HCT116 (cell line): ENCODE data around the gene PCIF1. TPM values are rescaled to one million over a fixed set of nuclear protein-coding genes. Genes with fewer than 3 reads are reported as not detected.

Source experiments
- ATAC-seq: fragments of 200-7000 bp; cut with Tn5 transposase; 2 replicates; pipeline ENCODE4 v1.9.1; 2020; ENCODE audit warnings: mild to moderate bottlenecking, moderate library complexity
- BruUV-seq: library from RNA; stranded (reverse); fragments of 400-500 nt; replicated peaks from 2 replicates; lab custom pipeline; 2021; lab: Mats Ljungman, UMichigan
- CTCF ChIA-PET: fragments of 300-600 bp; sonication (Branson Sonifier 250); formaldehyde crosslinking; loops from one replicate; lab custom pipeline; 2021; ENCODE audit warnings: antibody characterized with exemption; lab: Charles Lee
- POLR2A ChIA-PET: fragments of 300-600, 350-600 bp; sonication (Branson Sonifier 250); formaldehyde crosslinking; loops from one replicate; lab custom pipeline; 2021; ENCODE audit warnings: antibody characterized with exemption; lab: Charles Lee
- RAD21 ChIA-PET, 2 experiments: fragments of 300-600 bp; sonication (Branson Sonifier 250); formaldehyde crosslinking; loops; one replicate each; lab custom pipeline; 2023; ENCODE audit warnings: low total read pairs in 2 of 2; ENCODE audit not compliant: uncharacterized antibody in 2 of 2, unreplicated experiment in 2 of 2, low non-redundant PET in 1 of 2; lab: Charles Lee
- DNase-seq: peaks from one replicate; pipeline ENCODE4 v3.0.0-alpha.2; 2010; ENCODE audit warnings: low read depth, low spot score
- H2AFZ ChIP-seq: fragments of 200-600 bp; shearing (Covaris generic), sonication (generic); 2 replicates; pipeline ENCODE4 v1.6.1; 2017; ENCODE audit warnings: low read depth, mixed run types, mixed read lengths, antibody characterized with exemption, low read length; ENCODE audit not compliant: poor library complexity, severe bottlenecking
- H3K27ac ChIP-seq: 2 replicates; pipeline ENCODE4 v1.5.1; 2012; ENCODE audit warnings: low read depth, low read length
- H3K27me3 ChIP-seq: fragments of 200-600 bp; sonication (generic); 2 replicates; pipeline ENCODE4 v1.6.1; 2016; ENCODE audit warnings: mixed run types, low read length, mixed read lengths; ENCODE audit not compliant: insufficient read depth
- H3K36me3 ChIP-seq, 2 experiments: fragments of 200-500 bp in 1 of 2; fragments of 200-600 bp in 1 of 2; sonication (Bioruptor generic) in 1 of 2; sonication (generic) in 1 of 2; 2 replicates each; pipeline versions ENCODE4 v1.5.1 to v1.6.1; 2014 to 2016; ENCODE audit warnings: low read length in 2 of 2, inconsistent platforms in 1 of 2, mixed read lengths in 1 of 2, mixed run types in 1 of 2; ENCODE audit not compliant: insufficient read depth in 2 of 2, control insufficient read depth in 1 of 2
- H3K4me1 ChIP-seq, 2 experiments: fragments of 200-600 bp in 1 of 2; sonication (generic) in 1 of 2; 2 replicates each; pipeline versions ENCODE4 v1.5.1 to v1.6.1; 2012 to 2017; ENCODE audit warnings: low read length in 2 of 2, inconsistent platforms in 1 of 2, mild to moderate bottlenecking in 1 of 2, mixed read lengths in 1 of 2, mixed run types in 1 of 2, moderate library complexity in 1 of 2; ENCODE audit not compliant: insufficient read depth in 2 of 2, control insufficient read depth in 1 of 2
- H3K4me2 ChIP-seq: fragments of 200-600 bp; sonication (generic); 2 replicates; pipeline ENCODE4 v1.6.1; 2017; ENCODE audit warnings: mixed run types, low read length, mixed read lengths
- H3K4me3 ChIP-seq, 2 experiments: fragments of 200-600 bp in 1 of 2; sonication (generic) in 1 of 2; replicated peaks in 1 of 2; 2 replicates each; pipeline ENCODE4 v1.5.1; 2011 to 2016; ENCODE audit warnings: low read length in 2 of 2, control low read depth in 1 of 2, low read depth in 1 of 2, mild to moderate bottlenecking in 1 of 2, mixed read lengths in 1 of 2, mixed run types in 1 of 2
- H3K79me2 ChIP-seq: fragments of 200-600 bp; sonication (generic); 2 replicates; pipeline ENCODE4 v1.6.1; 2017; ENCODE audit warnings: mild to moderate bottlenecking, mixed run types, low read length, moderate library complexity, mixed read lengths; ENCODE audit not compliant: insufficient read depth
- H3K9ac ChIP-seq: fragments of 200-600 bp; sonication (generic); 2 replicates; pipeline ENCODE4 v1.6.1; 2016; ENCODE audit warnings: low read length, mixed read lengths
- H3K9me2 ChIP-seq: fragments of 200-600 bp; sonication (generic), shearing (Covaris generic); 2 replicates; pipeline ENCODE4 v1.6.1; 2017; ENCODE audit warnings: mixed run types, mild to moderate bottlenecking, moderate library complexity; ENCODE audit not compliant: insufficient read depth
- H3K9me3 ChIP-seq, 2 experiments: fragments of 200-500 bp in 1 of 2; fragments of 200-600 bp in 1 of 2; sonication (Bioruptor generic) in 1 of 2; sonication (generic) in 1 of 2; 2 replicates each; pipeline ENCODE4 v1.6.1; 2014 to 2017; ENCODE audit warnings: low read length in 2 of 2, mixed read lengths in 2 of 2, inconsistent platforms in 1 of 2, low read depth in 1 of 2, mild to moderate bottlenecking in 1 of 2, mixed run types in 1 of 2, moderate library complexity in 1 of 2; ENCODE audit not compliant: control insufficient read depth in 1 of 2, insufficient read depth in 1 of 2
- H4K20me1 ChIP-seq: fragments of 200-600 bp; sonication (generic), shearing (Covaris generic); 2 replicates; pipeline ENCODE4 v1.6.1; 2017; ENCODE audit warnings: mixed run types, mild to moderate bottlenecking, moderate library complexity; ENCODE audit not compliant: insufficient read depth
- CBX3 ChIP-seq: IDR thresholded peaks from 2 replicates; pipeline ENCODE4 v1.6.1; 2012; ENCODE audit warnings: low read depth
- CTCF ChIP-seq, 3 experiments: fragments of 200-600 bp in 1 of 3; sonication (generic) in 1 of 3; IDR thresholded peaks in 2 of 3; conservative IDR thresholded peaks in 1 of 3; 2 replicates each; pipeline ENCODE4 v1.5.1; 2012 to 2017; ENCODE audit warnings: low read depth in 2 of 3, low read length in 2 of 3, antibody characterized with exemption in 1 of 3, borderline replicate concordance in 1 of 3, control low read depth in 1 of 3, mild to moderate bottlenecking in 1 of 3, mixed read lengths in 1 of 3, mixed run types in 1 of 3, moderate library complexity in 1 of 3; ENCODE audit not compliant: insufficient read depth in 1 of 3
- ELF1 ChIP-seq: IDR thresholded peaks from 2 replicates; pipeline ENCODE4 v1.6.1; 2012; ENCODE audit warnings: low read depth, borderline replicate concordance
- EZH2phosphoT487 ChIP-seq: fragments of 200-600 bp; IDR thresholded peaks from 2 replicates; pipeline ENCODE4 v1.6.1; 2018; ENCODE audit warnings: antibody characterized with exemption, borderline replicate concordance
- FOSL1 ChIP-seq: IDR thresholded peaks from 2 replicates; pipeline ENCODE4 v1.6.1; 2012; ENCODE audit warnings: low read depth
- POLR2A ChIP-seq: IDR thresholded peaks from 2 replicates; pipeline ENCODE4 v1.7.0; 2011; ENCODE audit warnings: borderline replicate concordance; ENCODE audit not compliant: insufficient read depth, insufficient read length; ENCODE audit errors: extremely low read depth
- POLR2AphosphoS5 ChIP-seq: IDR thresholded peaks from 2 replicates; pipeline ENCODE4 v1.6.1; 2011; ENCODE audit warnings: mild to moderate bottlenecking, low read depth, low read length, moderate library complexity
- RAD21 ChIP-seq: IDR thresholded peaks from 2 replicates; pipeline ENCODE4 v1.6.1; 2012; ENCODE audit warnings: low read depth, mild to moderate bottlenecking
- SIN3A ChIP-seq: IDR thresholded peaks from 2 replicates; pipeline ENCODE4 v1.6.1; 2012; ENCODE audit warnings: low read depth
- SP1 ChIP-seq: IDR thresholded peaks from 2 replicates; pipeline ENCODE4 v1.6.1; 2012; ENCODE audit warnings: low read depth
- ZFX ChIP-seq: fragments of 450-650 bp; IDR thresholded peaks from 2 replicates; pipeline ENCODE4 v1.6.1; 2017
- intact Hi-C: fragments of 100-400 bp; cut with micrococcal nuclease; formaldehyde crosslinking; loops from 2 replicates; pipeline ENCODE4 v1.10.0; 2022
- total RNA-seq: library from RNA; stranded (reverse); gene quantifications from one replicate; pipeline ENCODE4 v1.2.1, GENCODE V29; 2021; ENCODE audit not compliant: unreplicated experiment
- TF ChIP-seq, protein P1 (sequence below): IDR thresholded peaks from 2 replicates; pipeline ENCODE4 v1.6.1; 2012
- TF ChIP-seq, protein P2 (sequence below): IDR thresholded peaks from 2 replicates; pipeline ENCODE4 v1.6.1; 2012; ENCODE audit warnings: low read depth

Gene PCIF1
- total RNA-seq, 1 experiment from 2014 or later: 31.8 TPM

DNA sequence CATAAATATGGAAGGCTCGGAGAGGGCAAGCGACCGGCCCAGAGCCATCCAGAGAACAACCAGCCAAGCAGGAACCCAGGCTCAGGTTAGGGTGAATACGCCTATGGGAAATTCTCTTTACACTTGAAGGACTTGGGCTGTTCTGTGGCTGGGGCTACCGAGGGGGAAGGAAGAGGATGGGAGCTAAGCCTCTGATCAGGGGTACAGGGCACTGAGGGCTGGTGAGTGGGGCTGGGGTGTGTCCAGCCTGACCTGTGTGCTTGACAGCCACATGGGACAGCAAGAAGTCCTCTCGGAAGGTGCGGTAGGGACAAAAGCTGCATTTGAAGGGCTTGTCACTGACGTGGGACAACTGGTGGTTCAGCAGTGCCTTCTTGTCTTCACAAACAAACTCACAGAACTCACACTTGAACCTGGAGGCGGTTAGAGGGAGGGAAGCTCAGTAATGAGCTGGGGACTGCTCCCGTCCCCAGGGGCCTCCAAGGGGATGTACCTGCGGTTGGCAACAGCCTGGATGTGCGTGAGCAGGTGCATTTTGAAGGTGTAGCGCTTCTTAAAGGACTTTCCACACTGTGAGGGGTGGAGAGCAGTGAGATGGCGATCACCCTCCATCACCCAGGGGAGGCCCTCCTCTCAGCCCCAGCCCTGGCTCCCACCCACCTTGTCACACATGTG, 25.6 kb downstream of the PCIF1 start:
- Histone ChIP-seq H2AFZ (no peak overlapping the region), H3K27me3 (no peaks in the 10 kb centered on the region), H3K4me3 (no peak overlapping the region), H3K9me2 (no peaks in the 10 kb centered on the region), H4K20me1 (no peaks in the 10 kb centered on the region), H3K36me3 (peaks cover 44 to 54% of the 10 kb centered on the region in 2 experiments; a peak in 3 of 4 replicates), H3K4me2 (no peak overlapping the region), H3K9ac (no peak overlapping the region), H3K4me1 (no peaks in the 10 kb centered on the region), H3K79me2 (no peaks in the 10 kb centered on the region), H3K27ac (no peak overlapping the region), H3K9me3 (no peaks in the 10 kb centered on the region)
- intact Hi-C loops: loop anchor here (10.0 kb wide), 1 partner anchor 415 kb away; the partner anchor contains the start of gene EPPIN
- ChIA-PET RAD21 (no interaction called here), POLR2A (no interaction called here), CTCF (no interaction called here)
- BruUV-seq: no TSS peak
- TF ChIP-seq, protein P1, sequence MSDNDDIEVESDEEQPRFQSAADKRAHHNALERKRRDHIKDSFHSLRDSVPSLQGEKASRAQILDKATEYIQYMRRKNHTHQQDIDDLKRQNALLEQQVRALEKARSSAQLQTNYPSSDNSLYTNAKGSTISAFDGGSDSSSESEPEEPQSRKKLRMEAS: no peak
- no peak for ATAC-seq
- DNase-seq: no peak

- Histone ChIP-seq H2AFZ (no peak overlapping the region), H3K36me3 (peaks cover 51 to 56% of the 10 kb centered on the region in 2 experiments; a peak in 3 of 4 replicates), H3K9me2 (no peaks in the 10 kb centered on the region)
- intact Hi-C loops: loop anchor here (2.0 to 10.0 kb wide), 2 partner anchors 137 to 417 kb away; partner anchors contain the start of gene EPPIN
- no peak for TF ChIP-seq SIN3A
- TF ChIP-seq ZFX: no peak
- TF ChIP-seq, protein P2, sequence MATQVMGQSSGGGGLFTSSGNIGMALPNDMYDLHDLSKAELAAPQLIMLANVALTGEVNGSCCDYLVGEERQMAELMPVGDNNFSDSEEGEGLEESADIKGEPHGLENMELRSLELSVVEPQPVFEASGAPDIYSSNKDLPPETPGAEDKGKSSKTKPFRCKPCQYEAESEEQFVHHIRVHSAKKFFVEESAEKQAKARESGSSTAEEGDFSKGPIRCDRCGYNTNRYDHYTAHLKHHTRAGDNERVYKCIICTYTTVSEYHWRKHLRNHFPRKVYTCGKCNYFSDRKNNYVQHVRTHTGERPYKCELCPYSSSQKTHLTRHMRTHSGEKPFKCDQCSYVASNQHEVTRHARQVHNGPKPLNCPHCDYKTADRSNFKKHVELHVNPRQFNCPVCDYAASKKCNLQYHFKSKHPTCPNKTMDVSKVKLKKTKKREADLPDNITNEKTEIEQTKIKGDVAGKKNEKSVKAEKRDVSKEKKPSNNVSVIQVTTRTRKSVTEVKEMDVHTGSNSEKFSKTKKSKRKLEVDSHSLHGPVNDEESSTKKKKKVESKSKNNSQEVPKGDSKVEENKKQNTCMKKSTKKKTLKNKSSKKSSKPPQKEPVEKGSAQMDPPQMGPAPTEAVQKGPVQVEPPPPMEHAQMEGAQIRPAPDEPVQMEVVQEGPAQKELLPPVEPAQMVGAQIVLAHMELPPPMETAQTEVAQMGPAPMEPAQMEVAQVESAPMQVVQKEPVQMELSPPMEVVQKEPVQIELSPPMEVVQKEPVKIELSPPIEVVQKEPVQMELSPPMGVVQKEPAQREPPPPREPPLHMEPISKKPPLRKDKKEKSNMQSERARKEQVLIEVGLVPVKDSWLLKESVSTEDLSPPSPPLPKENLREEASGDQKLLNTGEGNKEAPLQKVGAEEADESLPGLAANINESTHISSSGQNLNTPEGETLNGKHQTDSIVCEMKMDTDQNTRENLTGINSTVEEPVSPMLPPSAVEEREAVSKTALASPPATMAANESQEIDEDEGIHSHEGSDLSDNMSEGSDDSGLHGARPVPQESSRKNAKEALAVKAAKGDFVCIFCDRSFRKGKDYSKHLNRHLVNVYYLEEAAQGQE: no peak
- TF ChIP-seq FOSL1: no peak
- no peak for TF ChIP-seq RAD21
- no peak for TF ChIP-seq CTCF (IDR thresholded peaks at IDR 0.05 in 2 of 3, conservative IDR thresholded peaks at IDR 0.05 in 1 of 3; ENCODE audit: borderline replicate concordance in 1 of 3, insufficient read depth in 1 of 3, low read depth in 2 of 3, low read length in 2 of 3)
- no peak for TF ChIP-seq EZH2phosphoT487
- no peak for TF ChIP-seq POLR2AphosphoS5
- TF ChIP-seq CBX3: no peak
- TF ChIP-seq ELF1: no peak
- no peak for TF ChIP-seq SP1
- TF ChIP-seq POLR2A: no peak
- TF ChIP-seq, protein P1: no peak
- TF ChIP-seq, all 23 proteins: peak for 0
- H3K9ac ChIP-seq: no peak overlapping the region
- H3K4me2 ChIP-seq: no peak overlapping the region
- ChIA-PET POLR2A (interaction anchor here (1.4 kb wide), 1 partner anchor 8 kb away, joined by 3 read pairs; no protein-coding TSS in a partner anchor), RAD21 (no interaction called here), CTCF (no interaction called here)
- H3K79me2 ChIP-seq: no peaks in the 10 kb centered on the region
- H3K27me3 ChIP-seq: no peaks in the 10 kb centered on the region
- no peaks in the 10 kb centered on the region for H4K20me1 ChIP-seq
- H3K4me3 ChIP-seq: no peak overlapping the region
- no peak for DNase-seq
- no peak for ATAC-seq
- no peak overlapping the region for H3K27ac ChIP-seq
- H3K9me3 ChIP-seq: no peaks in the 10 kb centered on the region
- H3K4me1 ChIP-seq: no peaks in the 10 kb centered on the region
- BruUV-seq: no TSS peak
Observed at GRCh38 chr20:45962031-45962755, 27.7 kb downstream of the PCIF1 start.
